C4-2B (cell line): Measurements from ENCODE around the gene CXCL14.

Source experiments
- ZFX ChIP-seq: fragments of 450-650 bp; IDR thresholded peaks from 2 replicates; pipeline ENCODE4 v1.6.1; 2017
- TF ChIP-seq, protein P1 (sequence below): fragments of 450-650 bp; conservative IDR thresholded peaks from 2 replicates; pipeline ENCODE4 v1.5.1; 2017; ENCODE audit warnings: mild to moderate bottlenecking

DNA sequence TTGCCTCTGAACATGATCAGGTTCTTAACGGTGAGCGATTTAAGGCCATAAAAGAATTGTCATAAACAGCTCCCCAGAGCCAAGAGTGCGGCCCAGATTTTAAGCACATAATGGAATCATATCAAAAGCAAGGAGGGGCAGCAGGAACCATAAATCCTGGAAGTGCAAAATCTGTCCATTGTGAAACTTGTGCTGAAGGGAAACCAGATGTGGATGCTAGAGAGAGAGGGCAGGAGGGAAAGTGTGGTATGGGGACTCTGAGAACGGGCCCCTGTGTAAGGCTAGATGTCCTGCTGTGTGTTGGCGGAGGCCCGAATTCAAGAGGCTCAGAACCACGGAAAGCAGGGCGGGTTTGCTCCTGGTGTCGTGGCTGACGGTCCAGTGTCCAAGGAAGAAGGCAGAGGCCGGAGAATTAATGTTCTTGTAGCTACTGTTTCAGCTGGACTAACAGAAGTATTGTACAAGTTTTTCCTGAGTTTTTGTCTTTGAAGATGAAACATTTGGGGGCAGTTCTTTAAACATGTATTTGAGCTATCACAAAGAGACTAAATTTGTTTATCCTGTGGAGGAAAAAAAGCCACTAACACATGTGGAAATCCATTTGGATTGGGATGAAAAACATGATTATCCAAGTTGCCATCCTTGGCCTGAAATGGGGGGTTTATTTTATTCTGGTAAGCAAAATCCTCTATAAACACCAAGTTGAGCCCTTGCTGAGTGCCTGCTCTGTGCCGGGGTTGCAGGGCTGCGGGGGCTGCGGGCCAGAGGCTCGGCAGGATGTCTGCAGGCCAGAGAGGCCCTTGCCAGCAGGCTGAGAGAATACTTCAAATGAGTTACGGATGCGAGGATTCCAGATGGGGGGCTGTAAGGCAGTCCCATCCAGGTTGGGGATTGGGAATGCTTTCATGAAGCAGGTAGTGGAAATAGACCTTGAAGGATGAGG is 9.2 kb upstream of the CXCL14 start:
- TF ChIP-seq, protein P1, sequence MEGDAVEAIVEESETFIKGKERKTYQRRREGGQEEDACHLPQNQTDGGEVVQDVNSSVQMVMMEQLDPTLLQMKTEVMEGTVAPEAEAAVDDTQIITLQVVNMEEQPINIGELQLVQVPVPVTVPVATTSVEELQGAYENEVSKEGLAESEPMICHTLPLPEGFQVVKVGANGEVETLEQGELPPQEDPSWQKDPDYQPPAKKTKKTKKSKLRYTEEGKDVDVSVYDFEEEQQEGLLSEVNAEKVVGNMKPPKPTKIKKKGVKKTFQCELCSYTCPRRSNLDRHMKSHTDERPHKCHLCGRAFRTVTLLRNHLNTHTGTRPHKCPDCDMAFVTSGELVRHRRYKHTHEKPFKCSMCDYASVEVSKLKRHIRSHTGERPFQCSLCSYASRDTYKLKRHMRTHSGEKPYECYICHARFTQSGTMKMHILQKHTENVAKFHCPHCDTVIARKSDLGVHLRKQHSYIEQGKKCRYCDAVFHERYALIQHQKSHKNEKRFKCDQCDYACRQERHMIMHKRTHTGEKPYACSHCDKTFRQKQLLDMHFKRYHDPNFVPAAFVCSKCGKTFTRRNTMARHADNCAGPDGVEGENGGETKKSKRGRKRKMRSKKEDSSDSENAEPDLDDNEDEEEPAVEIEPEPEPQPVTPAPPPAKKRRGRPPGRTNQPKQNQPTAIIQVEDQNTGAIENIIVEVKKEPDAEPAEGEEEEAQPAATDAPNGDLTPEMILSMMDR, result no peak
- no peak for TF ChIP-seq ZFX
